ENCODE data around the gene SGF29. TPM values are rescaled to one million over a fixed set of nuclear protein-coding genes. Genes with fewer than 3 reads are reported as not detected.
A peak's percentile ranks its signal among the peaks of the same experiment; 100 is the strongest.
"Not testable (repeated sequence)": the region's sequence is repeated elsewhere in the genome, so short reads cannot be mapped to it uniquely, and the experiment has no call there.

SGF29 gene
- polyA plus RNA-seq, 2 of the 4 experiments (the other 2 are of a cell fraction), result 3.3 to 19.3 TPM

- 35% methylated on average over 16 of the region's 24 CpGs for WGBS (ENCODE audit: missing lambda C conversion rate)
- FAIRE-seq, POLR2A ChIA-PET, H3K4me1 ChIP-seq, H3K4me3 ChIP-seq, H3K27ac ChIP-seq, H3K4me2 ChIP-seq, H3K9me3 ChIP-seq: not testable (repeated sequence)
- DNase-seq (ENCODE audit: low read depth in 1 of 2, low spot score in 1 of 2) (peak in 1 of 2 experiments; percentile 58), ATAC-seq (peak; percentile 5 to 71; a peak in 3 of 6 replicates)
- CTCF ChIA-PET, result interaction anchor here (0.6 to 2.2 kb wide), 19 partner anchors 8 to 421 kb away, joined by 3 to 12 read pairs (median 4); partner anchors contain the start of genes CLN3 and SULT1A2
- TF ChIP-seq SMC3 (IDR thresholded peaks at IDR 0.05), result peak; percentile 60
- TF ChIP-seq USF2 (IDR thresholded peaks at IDR 0.05), result peak; percentile 30; the same call in 1 of the 2 replicates
- TF ChIP-seq CTCF (IDR thresholded peaks at IDR 0.05), result peak; percentile 53
- peak; percentile 69 to 75 for TF ChIP-seq RAD21 (conservative IDR thresholded peaks at IDR 0.05 in 1 of 2, IDR thresholded peaks at IDR 0.05 in 1 of 2)
Measured at GRCh38 chr16:28615486-28616223, 61.9 kb downstream of the SGF29 start.

- FAIRE-seq; H3K27ac ChIP-seq; H3K4me2 ChIP-seq; ATAC-seq; H3K4me1 ChIP-seq; DNase-seq (ENCODE audit: low read depth in 1 of 2, low spot score in 1 of 2); H3K9me3 ChIP-seq; H3K4me3 ChIP-seq; POLR2A ChIA-PET: not testable (repeated sequence)
- 59% methylated on average over 7 of the region's 7 CpGs for WGBS (ENCODE audit: missing lambda C conversion rate)
- CTCF ChIA-PET, result interaction anchor here (0.6 to 2.2 kb wide), 20 partner anchors 9 to 341 kb away, joined by 3 to 12 read pairs (median 4); partner anchors contain the start of genes CLN3 and SULT1A2
Measured at GRCh38 chr16:28616224-28616577, 62.5 kb downstream of the SGF29 start.

- FAIRE-seq, result no peak
- TF ChIP-seq HOXB5 (CRISPR knock-in tag; IDR thresholded peaks at IDR 0.05) (no peak), RFX5 (IDR thresholded peaks at IDR 0.05) (no peak), KDM1A (IDR thresholded peaks at IDR 0.05; ENCODE audit: low read depth) (no peak), JUNB (IDR thresholded peaks at IDR 0.05) (no peak), MAFK (IDR thresholded peaks at IDR 0.05; ENCODE audit: partially characterized antibody) (no peak), NFE2L2 (conservative IDR thresholded peaks at IDR 0.05; ENCODE audit: low read length) (no peak), ZSCAN20 (CRISPR knock-in tag; IDR thresholded peaks at IDR 0.05) (no peak), ZC3H11A (IDR thresholded peaks at IDR 0.05) (no peak), ZFP36 (IDR thresholded peaks at IDR 0.05; ENCODE audit: borderline replicate concordance, partially characterized antibody) (no peak), CHD2 (IDR thresholded peaks at IDR 0.05; ENCODE audit: low read length, partially characterized antibody) (no peak), ESRRA (IDR thresholded peaks at IDR 0.05; ENCODE audit: borderline replicate concordance, low read length) (no peak), HDAC2 (IDR thresholded peaks at IDR 0.05) (no peak), RAD21 (conservative IDR thresholded peaks at IDR 0.05 in 1 of 2, IDR thresholded peaks at IDR 0.05 in 1 of 2) (no peak), MAX (IDR thresholded peaks at IDR 0.05) (no peak), E2F6 (IDR thresholded peaks at IDR 0.05; ENCODE audit: borderline replicate concordance, low read depth) (no peak), SMC3 (IDR thresholded peaks at IDR 0.05) (no peak), HEYL (CRISPR knock-in tag; IDR thresholded peaks at IDR 0.05) (no peak)
- DNase-seq (ENCODE audit: low read depth in 1 of 2, low spot score in 1 of 2), result no peak
- Histone ChIP-seq H3K4me1 (no peaks in the 10 kb centered on the region), H3K27ac (no peak overlapping the region), H3K4me3 (no peak overlapping the region), H3K9me3 (no peaks in the 10 kb centered on the region), H3K4me2 (no peak overlapping the region)
- 71% methylated on average over 7 of the region's 7 CpGs for WGBS (ENCODE audit: missing lambda C conversion rate)
- CTCF ChIA-PET, result interaction anchor here (0.6 to 2.2 kb wide), 19 partner anchors 9 to 342 kb away, joined by 3 to 12 read pairs (median 4); partner anchors contain the start of genes CLN3 and SULT1A2
- ATAC-seq, result no peak
- POLR2A ChIA-PET, result no interaction called here
Measured at GRCh38 chr16:28616636-28617035, 62.9 kb downstream of the SGF29 start.

Measured in A549 (cell line).